GM18507 (cell line): ENCODE results near the gene GPM6B.

ENCODE experiments used
- DNase-seq: peaks from one replicate; pipeline ENCODE4 v3.0.0; 2011; ENCODE audit warnings: low read depth; ENCODE audit not compliant: insufficient read length; ENCODE audit errors: extremely low spot score
- FAIRE-seq: peaks from 2 replicates; lab custom pipeline; 2011; peaks lifted over from hg19 to GRCh38; lab: Jason Lieb, UNC

GPM6B gene

DNA sequence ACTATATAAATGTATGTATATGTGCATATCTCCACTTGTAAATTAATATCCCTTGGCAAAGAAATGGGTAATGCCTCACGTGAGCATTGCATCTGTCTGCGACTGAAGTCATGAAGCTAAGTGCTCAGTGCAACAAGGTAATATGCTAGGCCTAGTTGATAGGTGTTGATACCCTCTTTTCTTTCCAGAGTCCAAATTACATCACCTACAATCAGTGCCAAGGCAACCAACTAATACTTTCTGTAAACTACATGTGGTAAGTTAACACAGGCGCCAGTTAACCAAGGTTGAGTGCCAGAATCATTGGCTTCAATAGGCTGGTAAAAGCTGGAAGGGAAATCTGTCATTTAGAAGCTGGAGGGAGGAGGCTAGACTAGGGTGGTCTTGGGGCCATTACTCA, 41.1 kb downstream of the GPM6B start:
- FAIRE-seq (no peak), DNase-seq (no peak)

GRCh38 chrX:13774696-13775095, 42.2 kb downstream of the GPM6B start:
- DNase-seq, result no peak
- FAIRE-seq, result peak; percentile 59

- DNase-seq, result no peak
- no peak for FAIRE-seq
Measured at GRCh38 chrX:13770013-13770535, 46.8 kb downstream of the GPM6B start.

DNA sequence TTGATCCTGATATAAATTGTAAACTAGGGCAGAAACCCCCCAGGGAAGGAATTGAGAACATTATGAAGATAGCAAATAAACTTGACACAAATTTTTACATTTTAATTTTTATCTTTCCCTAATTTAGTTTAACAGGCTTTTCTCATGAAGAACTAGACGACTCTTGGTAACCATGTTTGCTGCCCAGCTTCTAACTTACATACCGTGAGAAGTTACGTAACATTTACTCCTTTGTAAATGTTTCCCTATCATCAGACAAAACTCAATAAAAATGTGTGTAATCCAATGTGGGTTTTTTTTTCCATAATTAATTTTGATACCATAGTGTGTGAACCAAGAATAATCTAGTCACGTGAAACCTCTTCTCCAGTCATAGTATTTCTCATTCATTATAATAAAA, 48.0 kb downstream of the GPM6B start:
- FAIRE-seq, result peak; percentile 66
- DNase-seq, result no peak

DNA sequence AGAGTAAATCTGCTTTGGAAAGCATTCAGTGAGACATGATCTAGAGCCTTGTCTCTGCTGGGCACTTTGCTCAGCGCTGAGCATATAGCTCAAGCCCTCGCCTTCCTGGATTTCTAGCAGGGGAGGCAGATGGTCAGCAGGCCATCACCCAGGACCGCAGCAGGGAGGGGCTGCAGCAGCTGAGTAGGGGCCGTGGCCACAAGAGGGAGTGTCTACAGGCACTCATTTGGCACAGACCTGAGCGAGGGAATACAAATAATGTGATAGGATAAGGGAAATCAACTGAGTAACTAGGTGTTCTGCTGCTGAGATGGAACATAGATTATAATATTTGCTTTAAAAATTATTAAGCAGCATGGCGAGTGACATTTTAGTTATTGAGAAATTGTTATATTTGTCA, 52.1 kb downstream of the GPM6B start:
- DNase-seq (no peak), FAIRE-seq (no peak)

- FAIRE-seq (no peak), DNase-seq (no peak)
Measured at GRCh38 chrX:13764281-13764680, 52.6 kb downstream of the GPM6B start.

- DNase-seq, result no peak
- FAIRE-seq, result no peak
Measured at GRCh38 chrX:13763489-13763888, 53.4 kb downstream of the GPM6B start.

GRCh38 chrX:13761606-13762414, 55.1 kb downstream of the GPM6B start:
- FAIRE-seq (peak; percentile 92), DNase-seq (no peak)

DNA sequence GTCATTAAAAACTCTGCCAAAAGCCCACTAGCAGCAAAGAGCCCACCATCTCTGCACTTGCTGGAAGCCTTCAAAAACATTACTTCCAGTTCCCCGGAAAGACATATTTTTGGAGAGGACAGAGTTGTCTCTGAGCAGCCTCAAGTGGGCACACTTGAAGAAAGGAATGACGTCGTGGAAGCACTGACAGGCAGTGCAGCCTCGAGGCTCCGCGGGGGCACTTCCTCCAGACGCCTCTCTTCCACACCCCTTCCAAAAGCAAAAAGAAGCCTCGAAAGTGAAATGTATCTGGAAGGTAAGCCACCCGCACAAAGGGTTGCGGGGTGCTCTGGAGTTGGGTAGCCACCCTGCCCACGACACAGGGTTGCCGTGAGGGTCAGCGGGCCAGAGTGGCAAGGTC, 56.5 kb downstream of the GPM6B start:
- FAIRE-seq, result no peak
- DNase-seq, result no peak

DNA sequence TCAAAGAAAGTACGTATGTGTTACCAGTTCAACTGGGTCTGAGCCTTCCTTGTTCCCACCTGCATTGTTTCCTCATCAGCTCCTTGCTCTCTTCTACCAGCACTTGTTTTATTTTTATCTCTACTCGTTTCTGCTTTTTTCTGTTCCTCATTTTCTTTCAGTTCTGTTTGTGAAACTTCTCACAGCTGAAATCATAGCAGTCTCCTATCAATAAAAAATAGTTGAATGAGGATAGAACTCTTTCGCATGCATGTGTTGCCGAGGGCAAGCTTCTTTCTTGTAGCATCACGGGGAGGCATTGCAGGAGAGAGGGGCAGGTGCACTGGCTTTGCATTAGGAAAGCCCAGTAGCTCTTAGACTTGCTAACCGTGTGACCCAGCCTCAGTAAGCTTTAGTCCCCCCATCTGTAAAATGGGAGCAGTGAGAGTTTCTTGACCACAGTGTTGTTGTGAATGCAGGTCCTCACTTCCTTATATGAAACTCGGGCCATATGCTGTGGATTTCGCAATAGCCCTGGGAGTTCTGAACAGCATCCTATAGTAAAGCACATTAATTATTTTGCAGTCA, 57.7 kb downstream of the GPM6B start:
- FAIRE-seq (peak; percentile 97), DNase-seq (no peak)

DNA sequence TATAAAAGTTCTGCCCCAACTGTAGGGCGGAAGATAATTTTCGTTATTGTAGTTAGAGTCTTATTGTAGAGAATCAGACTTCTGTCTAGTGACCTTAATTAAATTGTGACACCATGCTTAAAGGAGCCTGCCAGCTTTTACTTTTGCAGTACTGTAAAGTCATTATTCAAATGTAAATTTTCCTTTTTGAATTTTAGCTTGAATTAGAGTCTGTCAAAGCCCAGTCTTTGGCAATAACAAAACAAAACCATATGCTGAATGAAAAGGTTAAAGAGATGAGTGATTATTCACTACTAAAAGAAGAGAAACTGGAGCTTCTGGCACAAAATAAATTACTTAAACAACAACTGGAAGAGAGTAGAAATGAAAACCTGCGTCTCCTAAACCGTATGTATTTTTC, 60.5 kb downstream of the GPM6B start:
- no peak for DNase-seq

GRCh38 chrX:13755254-13755653, 61.6 kb downstream of the GPM6B start:
- DNase-seq, result no peak
- FAIRE-seq, result peak; percentile 97

More for the DNA sequence above, 60.5 kb downstream of the GPM6B start:
- FAIRE-seq, result no peak

- DNase-seq (no peak), FAIRE-seq (no peak)
Measured at GRCh38 chrX:13754765-13755164, 62.1 kb downstream of the GPM6B start.

- peak; percentile 97 for FAIRE-seq
- DNase-seq, result no peak
Measured at GRCh38 chrX:13752646-13753045, 64.2 kb downstream of the GPM6B start.

DNA sequence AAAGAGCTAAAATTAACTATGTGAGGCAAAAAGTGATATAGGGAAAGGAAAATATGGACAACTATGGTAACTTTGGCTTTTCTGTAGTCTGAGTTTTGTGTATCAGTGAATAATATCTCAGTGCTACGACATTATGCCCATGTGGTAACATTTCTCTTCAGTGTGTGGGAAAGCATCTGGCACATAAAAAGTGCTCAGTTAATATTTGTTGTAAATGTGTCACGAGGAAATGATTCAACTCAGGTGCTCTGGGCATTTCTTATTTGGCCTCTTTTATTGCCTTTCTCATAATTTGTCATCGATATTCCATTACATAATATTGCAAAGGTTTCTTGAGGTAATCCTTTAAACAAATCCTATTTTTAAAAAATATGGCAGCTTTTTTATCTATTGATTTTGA, 64.8 kb downstream of the GPM6B start:
- DNase-seq (no peak), FAIRE-seq (no peak)

GRCh38 chrX:13750812-13751211, 66.1 kb downstream of the GPM6B start:
- DNase-seq (no peak), FAIRE-seq (no peak)

- DNase-seq (no peak), FAIRE-seq (peak; percentile 91)
Measured at GRCh38 chrX:13750204-13750603, 66.7 kb downstream of the GPM6B start.

GRCh38 chrX:13748486-13748885, 68.4 kb downstream of the GPM6B start:
- FAIRE-seq, result no peak
- DNase-seq, result no peak

DNA sequence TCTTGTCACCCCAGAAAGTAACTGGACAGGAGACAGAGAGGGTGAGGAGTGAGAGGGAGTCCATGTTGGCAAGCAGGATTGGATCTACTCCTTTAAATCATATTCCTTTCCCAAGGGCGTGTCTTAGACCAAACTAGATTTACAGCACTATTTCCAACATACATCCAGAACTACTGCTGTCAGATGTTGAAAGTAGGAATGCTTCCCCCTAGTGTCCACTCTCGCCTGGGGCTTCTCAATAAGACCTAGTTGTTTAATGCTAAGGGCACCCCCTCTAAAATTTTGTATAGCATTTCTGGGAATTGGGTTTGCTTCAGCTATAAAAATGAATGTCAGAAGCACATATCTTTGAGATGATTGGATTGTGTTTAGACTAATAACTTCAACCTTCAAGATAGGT, 69.1 kb downstream of the GPM6B start:
- DNase-seq, result no peak
- peak; percentile 75 for FAIRE-seq

- peak; percentile 100 for FAIRE-seq
- peak; percentile 17 for DNase-seq
Measured at GRCh38 chrX:13742397-13743176, 74.3 kb downstream of the GPM6B start.
